HG03066 (cell line): ENCODE measurements around the gene BPGM.

Experiments
- ATAC-seq: cut with Tn5 transposase; IDR thresholded peaks from one replicate; pipeline ENCODE4 v1.9.1; 2021; ENCODE audit warnings: low read depth; ENCODE audit not compliant: unreplicated experiment

The BPGM gene

GRCh38 chr7:134714470-134715205 lies 68.0 kb downstream of the BPGM start:
- no peak for ATAC-seq

DNA sequence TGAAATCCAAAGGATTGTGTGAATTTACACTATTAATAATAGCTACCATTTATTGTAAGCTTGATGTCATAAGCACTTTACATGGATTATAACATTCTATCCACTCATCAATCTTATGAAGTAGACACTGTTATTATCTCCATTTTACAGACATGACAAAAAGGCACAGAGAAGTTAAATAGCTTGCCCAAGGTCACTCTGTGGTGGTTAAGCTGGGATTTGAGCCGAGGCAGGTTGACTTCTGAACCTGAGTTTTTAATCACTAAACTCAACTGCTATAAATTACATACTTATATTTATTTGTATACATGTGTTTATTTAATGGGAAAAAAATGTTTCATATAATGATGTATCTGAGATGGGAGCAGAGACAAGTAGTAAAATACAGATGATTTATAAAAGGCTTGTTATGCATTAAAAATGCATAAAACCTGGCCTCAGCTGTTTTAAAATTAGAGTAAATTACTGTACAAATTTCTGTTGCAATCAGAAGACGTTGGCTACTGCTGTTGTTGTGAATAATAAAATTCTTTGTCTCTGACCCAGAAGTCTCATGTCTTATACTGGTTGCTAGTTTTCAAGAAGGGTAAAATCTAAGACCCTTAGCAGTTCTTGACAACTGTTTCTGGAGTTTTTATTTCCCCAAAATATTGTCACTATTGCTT lies 71.7 kb downstream of the BPGM start:
- no peak for ATAC-seq

GRCh38 chr7:134720091-134720935 lies 73.7 kb downstream of the BPGM start:
- ATAC-seq = no peak

GRCh38 chr7:134721171-134721570 lies 74.5 kb downstream of the BPGM start:
- no peak for ATAC-seq

- no peak for ATAC-seq
These were observed 76.2 kb downstream of the BPGM start for GRCh38 chr7:134722786-134723322.

DNA sequence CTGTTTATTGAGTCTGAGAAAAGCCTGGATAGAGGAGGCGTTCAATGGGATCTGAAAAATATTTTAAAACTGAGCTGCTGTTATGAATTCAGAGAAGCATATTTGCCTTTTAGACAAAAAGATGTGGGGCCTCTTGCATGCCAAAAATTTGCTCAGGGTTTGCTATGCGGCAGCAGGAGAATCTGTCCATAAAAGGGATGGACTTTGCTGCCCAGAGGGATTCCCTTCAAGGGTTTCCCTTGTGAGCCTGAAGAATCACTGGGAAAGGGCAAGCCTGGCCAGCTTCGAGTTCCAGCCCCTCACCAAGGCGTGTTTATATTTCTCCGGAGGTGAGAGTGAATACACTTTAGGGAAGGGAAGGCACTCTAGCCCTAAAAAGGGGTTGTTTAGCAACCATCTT lies 77.2 kb downstream of the BPGM start:
- no peak for ATAC-seq

- no peak for ATAC-seq
These were observed 78.0 kb downstream of the BPGM start for GRCh38 chr7:134724606-134725005.

DNA sequence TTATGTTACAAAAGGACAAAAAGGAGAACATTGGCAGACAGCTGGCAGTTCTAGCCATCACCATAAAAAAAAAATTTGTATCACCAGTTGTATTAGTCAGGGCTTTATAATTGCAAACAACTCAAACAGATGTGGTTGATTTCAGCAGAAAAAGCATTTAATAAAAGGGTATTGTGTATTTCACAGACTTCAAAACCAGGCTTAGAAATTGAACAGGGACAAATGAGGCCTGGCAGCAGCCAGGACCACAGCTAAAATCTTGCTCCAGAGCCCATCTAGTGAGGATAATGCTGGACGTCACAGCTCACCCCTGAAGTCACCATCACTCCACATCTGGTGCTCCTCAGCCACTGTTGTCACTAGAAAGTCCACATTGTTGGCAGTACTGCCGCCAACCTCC lies 79.9 kb downstream of the BPGM start:
- ATAC-seq = no peak

GRCh38 chr7:134727711-134728110 lies 81.1 kb downstream of the BPGM start:
- ATAC-seq = no peak
